SK-N-SH treated with all-trans-retinoic acid at 6 μM for 48 hours (cell line): ENCODE measurements around the gene GLIS1.

ENCODE experiments used
- ATAC-seq: fragments of 200-7000 bp; cut with Tn5 transposase; 3 replicates; pipeline ENCODE4 v1.9.1; 2020; ENCODE audit warnings: mild to moderate bottlenecking, moderate library complexity
- ARNTL ChIP-seq: fragments of 450-650 bp; formaldehyde crosslinking; IDR thresholded peaks from 2 replicates; pipeline ENCODE4 v1.5.0; 2020; ENCODE audit warnings: low read depth, mild to moderate bottlenecking, moderate library complexity, borderline replicate concordance
- BACH2 ChIP-seq: fragments of 250-450 bp; sonication (Bioruptor Pico); IDR thresholded peaks from 2 replicates; pipeline ENCODE4 v1.9.0; 2021; ENCODE audit warnings: mild to moderate bottlenecking, borderline replicate concordance
- CREB5 ChIP-seq: fragments of 250-450 bp; sonication (Bioruptor Pico); IDR thresholded peaks from 2 replicates; pipeline ENCODE4 v1.5.1; 2020; ENCODE audit warnings: low read depth, mild to moderate bottlenecking, moderate library complexity
- CSDC2 ChIP-seq: fragments of 250-450 bp; sonication (Bioruptor Pico); IDR thresholded peaks from 2 replicates; pipeline ENCODE4 v1.5.0; 2020; ENCODE audit warnings: mild to moderate bottlenecking, moderate library complexity
- CSRNP3 ChIP-seq: fragments of 250-450 bp; sonication (Bioruptor Pico); IDR thresholded peaks from 2 replicates; pipeline ENCODE4 v1.5.1; 2021; ENCODE audit warnings: mild to moderate bottlenecking, moderate library complexity
- ESRRG ChIP-seq: fragments of 250-450 bp; sonication (Bioruptor Pico); IDR thresholded peaks from 2 replicates; pipeline ENCODE4 v1.6.1; 2021; ENCODE audit warnings: mild to moderate bottlenecking
- GLIS3 ChIP-seq: fragments of 250-450 bp; sonication (Bioruptor Pico); IDR thresholded peaks from 2 replicates; pipeline ENCODE4 v1.5.0; 2020; ENCODE audit warnings: mild to moderate bottlenecking, moderate library complexity
- OSR1 ChIP-seq: fragments of 250-450 bp; sonication (Bioruptor Pico); IDR thresholded peaks from 2 replicates; pipeline ENCODE4 v1.8.0; 2022; ENCODE audit warnings: moderate library complexity, mild to moderate bottlenecking, inconsistent platforms
- PATZ1 ChIP-seq: fragments of 250-450 bp; sonication (Bioruptor Pico); IDR thresholded peaks from 2 replicates; pipeline ENCODE4 v1.8.0; 2020; ENCODE audit warnings: mild to moderate bottlenecking, moderate library complexity, borderline replicate concordance
- POU6F1 ChIP-seq: fragments of 250-450 bp; sonication (Bioruptor Pico); IDR thresholded peaks from 2 replicates; pipeline ENCODE4 v1.8.0; 2021; ENCODE audit warnings: low read depth, mild to moderate bottlenecking, moderate library complexity, borderline replicate concordance
- PPARA ChIP-seq: fragments of 250-450 bp; sonication (Bioruptor Pico); IDR thresholded peaks from 2 replicates; pipeline ENCODE4 v1.5.0; 2020; ENCODE audit warnings: mild to moderate bottlenecking, borderline replicate concordance
- RARB ChIP-seq: fragments of 250-450 bp; sonication (Bioruptor Pico); IDR thresholded peaks from 2 replicates; pipeline ENCODE4 v1.8.0; 2021; ENCODE audit warnings: mild to moderate bottlenecking, moderate library complexity
- TCF4 ChIP-seq: fragments of 250-450 bp; sonication (Bioruptor Pico); IDR thresholded peaks from 2 replicates; pipeline ENCODE4 v1.8.0; 2021; ENCODE audit warnings: mild to moderate bottlenecking, moderate library complexity, borderline replicate concordance
- TOX ChIP-seq: fragments of 250-450 bp; sonication (Bioruptor Pico); IDR thresholded peaks from 2 replicates; pipeline ENCODE4 v1.8.0; 2021; ENCODE audit warnings: mild to moderate bottlenecking, moderate library complexity, borderline replicate concordance
- TSHZ2 ChIP-seq: fragments of 250-450 bp; sonication (Bioruptor Pico); IDR thresholded peaks from 2 replicates; pipeline ENCODE4 v1.5.0; 2020; ENCODE audit warnings: mild to moderate bottlenecking, moderate library complexity
- ZC3H10 ChIP-seq: fragments of 250-450 bp; sonication (Bioruptor Pico); IDR thresholded peaks from 2 replicates; pipeline ENCODE4 v1.5.1; 2021; ENCODE audit warnings: mild to moderate bottlenecking, moderate library complexity
- ZFP3 ChIP-seq: fragments of 250-450 bp; sonication (Bioruptor Pico); IDR thresholded peaks from 2 replicates; pipeline ENCODE4 v1.5.0; 2020; ENCODE audit warnings: mild to moderate bottlenecking, moderate library complexity
- ZFP30 ChIP-seq: fragments of 450-650 bp; formaldehyde crosslinking; IDR thresholded peaks from 2 replicates; pipeline ENCODE4 v1.5.0; 2022; ENCODE audit warnings: mild to moderate bottlenecking, moderate library complexity
- ZNF565 ChIP-seq: fragments of 450-650 bp; formaldehyde crosslinking; conservative IDR thresholded peaks from 2 replicates; pipeline ENCODE4 v1.5.0; 2020; ENCODE audit warnings: low read depth, mild to moderate bottlenecking, moderate library complexity
- ZNF8 ChIP-seq: fragments of 450-650 bp; formaldehyde crosslinking; IDR thresholded peaks from 2 replicates; pipeline ENCODE4 v1.5.0; 2020; ENCODE audit warnings: mild to moderate bottlenecking, moderate library complexity

Gene GLIS1

GRCh38 chr1:53547231-53547790 lies 191.7 kb downstream of the GLIS1 start:
- no peak for ATAC-seq
- no peak for TF ChIP-seq RARB (CRISPR knock-in tag)
- no peak for TF ChIP-seq BACH2 (CRISPR knock-in tag)
- TF ChIP-seq ZNF8 (CRISPR knock-in tag) = no peak
- no peak for TF ChIP-seq CSDC2 (CRISPR knock-in tag)
- no peak for TF ChIP-seq ZC3H10 (CRISPR knock-in tag)
- TF ChIP-seq PPARA = no peak
- TF ChIP-seq POU6F1 = no peak
- TF ChIP-seq ESRRG (CRISPR knock-in tag) = no peak
- TF ChIP-seq ZNF565 (CRISPR knock-in tag) = no peak
- no peak for TF ChIP-seq OSR1
- TF ChIP-seq ZFP3 = no peak
- TF ChIP-seq CREB5 = no peak
- no peak for TF ChIP-seq ZFP30
- TF ChIP-seq ARNTL = no peak
- no peak for TF ChIP-seq PATZ1 (CRISPR knock-in tag)
- no peak for TF ChIP-seq TCF4 (CRISPR knock-in tag)
- no peak for TF ChIP-seq CSRNP3 (CRISPR knock-in tag)
- TF ChIP-seq TOX (CRISPR knock-in tag) = no peak
- no peak for TF ChIP-seq GLIS3 (CRISPR knock-in tag)
- TF ChIP-seq, all 23 proteins: peak for 0

GRCh38 chr1:53546409-53547155 lies 192.4 kb downstream of the GLIS1 start:
- TF ChIP-seq ZC3H10 (CRISPR knock-in tag) = no peak
- TF ChIP-seq CSRNP3 (CRISPR knock-in tag) = no peak
- TF ChIP-seq PATZ1 (CRISPR knock-in tag) = no peak
- no peak for TF ChIP-seq ARNTL
- TF ChIP-seq RARB (CRISPR knock-in tag) = no peak
- TF ChIP-seq GLIS3 (CRISPR knock-in tag) = no peak
- TF ChIP-seq TSHZ2 = no peak
- no peak for TF ChIP-seq ZNF565 (CRISPR knock-in tag)
- no peak for TF ChIP-seq POU6F1
- TF ChIP-seq TOX (CRISPR knock-in tag) = no peak
- ATAC-seq = no peak
